H54 (cell line): ENCODE results near the gene GAN.
A peak's percentile ranks its signal among the peaks of the same experiment; 100 is the strongest.
"Not testable (repeated sequence)": the region's sequence is repeated elsewhere in the genome, so short reads cannot be mapped to it uniquely, and the experiment has no call there.

Experiments used
- DNase-seq: peaks from one replicate; pipeline ENCODE4 v3.0.0; 2011; ENCODE audit warnings: low spot score, mixed read lengths; ENCODE audit not compliant: insufficient read length
- FAIRE-seq: peaks from 3 replicates; lab custom pipeline; 2011; peaks lifted over from hg19 to GRCh38; lab: Jason Lieb, UNC
- POLR2A ChIP-seq: IDR thresholded peaks from 2 replicates; pipeline ENCODE4 v1.6.1; 2011; ENCODE audit warnings: low read depth, mild to moderate bottlenecking, low read length

The GAN gene

GRCh38 chr16:81315271-81316175 lies 761 bp downstream of the GAN start:
- TF ChIP-seq POLR2A, result 0 out of 2 replicates have a peak, but pooled peaks have one; percentile 14

DNA sequence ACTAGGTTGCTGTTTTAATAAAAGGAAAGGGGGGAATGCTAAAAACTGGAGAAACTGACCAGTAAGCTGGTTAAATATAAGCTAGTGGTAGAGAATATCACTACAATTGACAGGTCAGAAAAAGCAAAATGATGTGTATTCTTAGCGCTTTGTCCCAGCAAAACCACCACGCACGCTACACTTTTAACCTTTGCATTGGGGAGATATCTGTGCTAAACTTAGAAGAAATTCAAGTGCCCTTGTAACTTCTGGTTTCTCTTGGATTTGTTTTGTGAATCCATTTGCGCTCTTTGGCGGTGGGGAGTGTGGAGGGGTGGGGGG lies 1.4 kb downstream of the GAN start:
- TF ChIP-seq POLR2A, result no peak
- DNase-seq (no peak), FAIRE-seq (no peak)

More at GRCh38 chr16:81315271-81316175, 761 bp downstream of the GAN start:
- no peak for FAIRE-seq
- DNase-seq, result peak; percentile 23

DNA sequence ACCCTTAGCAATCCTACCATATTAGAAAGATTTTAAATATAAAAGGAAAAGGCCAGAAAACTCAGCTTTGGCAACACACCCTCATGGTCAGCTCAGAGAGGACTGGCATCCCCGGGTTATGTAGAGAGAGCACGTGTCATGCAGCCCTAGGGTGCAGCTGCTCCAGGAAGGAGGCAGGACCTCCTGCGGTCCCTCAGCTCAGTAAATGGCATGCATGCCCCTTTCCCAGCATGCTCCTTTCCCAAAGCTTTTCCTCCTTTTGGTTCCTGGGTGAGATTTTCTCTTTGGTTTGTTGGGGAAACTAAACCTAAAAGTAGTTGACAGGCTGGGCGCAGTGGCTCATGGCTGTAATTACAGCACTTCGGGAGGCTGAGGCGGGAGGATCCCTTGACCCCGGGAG lies 3.9 kb downstream of the GAN start:
- FAIRE-seq (peak; percentile 52), DNase-seq (peak; percentile 60)
- no peak for TF ChIP-seq POLR2A

DNA sequence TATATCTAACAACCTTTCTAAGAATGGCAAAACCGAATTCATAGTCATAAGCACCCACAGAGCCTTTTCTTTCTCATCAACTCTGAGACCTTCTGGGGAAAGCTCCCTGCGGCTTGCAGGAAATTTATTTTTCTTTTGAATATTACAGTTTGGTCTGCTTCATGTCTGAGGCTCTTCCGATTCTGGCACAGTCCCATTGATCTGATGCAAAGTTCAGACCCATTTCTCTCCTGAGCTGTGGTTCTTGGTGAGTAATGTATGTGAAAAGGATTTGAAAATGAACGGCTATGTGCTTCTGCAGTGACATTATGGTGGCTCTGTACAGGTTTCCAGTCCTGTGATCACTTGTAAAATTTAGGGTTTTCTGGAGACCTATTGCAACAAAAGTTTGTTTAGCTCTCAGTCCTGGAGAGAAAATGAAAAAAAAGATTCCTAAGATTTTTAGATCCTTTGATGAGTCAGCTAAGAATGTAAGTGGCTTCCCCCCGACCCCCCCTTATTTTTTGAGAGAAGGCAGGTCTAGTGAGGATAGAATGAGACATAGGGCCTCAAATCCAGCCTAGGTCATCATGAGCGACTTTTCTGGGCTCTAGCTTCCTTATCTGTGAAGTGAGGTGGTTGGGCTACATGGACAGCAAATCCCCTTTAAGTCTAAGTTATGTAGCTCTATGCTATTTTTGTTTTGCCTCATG lies 4.6 kb downstream of the GAN start:
- DNase-seq, result peak; percentile 21
- TF ChIP-seq POLR2A, result no peak
- FAIRE-seq, result peak; percentile 6

DNA sequence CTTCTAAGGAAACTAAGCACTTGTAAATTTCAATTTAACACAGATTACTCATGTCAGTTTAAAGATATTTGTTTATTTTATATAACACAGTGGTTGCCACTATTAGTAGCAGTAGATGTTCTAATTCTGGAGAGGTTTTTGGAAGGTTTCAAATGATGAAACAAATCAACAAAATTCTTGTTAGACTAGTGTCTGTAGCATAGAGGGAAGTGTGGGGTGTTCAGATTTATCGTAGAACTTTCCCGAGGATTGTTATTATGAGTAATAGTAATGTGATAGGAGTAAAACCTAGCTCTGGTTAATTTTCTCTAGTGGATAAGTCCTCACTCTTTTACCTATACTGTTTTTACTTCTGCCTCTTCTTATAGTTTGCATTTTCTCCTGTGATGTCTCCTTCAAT lies 6.3 kb downstream of the GAN start:
- DNase-seq (no peak), FAIRE-seq (no peak)

DNA sequence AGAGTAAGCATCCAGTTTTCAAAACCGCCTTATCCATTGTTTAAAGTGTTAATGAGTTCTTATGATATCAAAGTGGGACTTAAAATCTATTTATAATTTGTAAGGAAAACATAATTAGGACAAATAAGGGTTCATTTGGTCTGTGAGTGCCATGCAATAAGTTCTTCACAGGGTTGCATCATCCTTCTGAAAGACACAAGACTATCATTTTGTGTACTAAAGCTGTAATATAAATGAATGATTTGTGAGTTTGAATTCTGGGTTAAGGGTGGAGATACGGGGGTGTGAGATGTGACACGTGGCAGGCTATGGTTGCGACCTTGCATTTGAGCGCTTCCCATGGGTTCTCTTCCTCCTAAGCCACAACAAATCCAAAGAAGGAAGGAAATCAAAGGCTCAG lies 6.8 kb downstream of the GAN start:
- TF ChIP-seq POLR2A, result no peak
- DNase-seq (no peak), FAIRE-seq (no peak)

More for the DNA sequence above, 6.3 kb downstream of the GAN start:
- no peak for TF ChIP-seq POLR2A

GRCh38 chr16:81324808-81325207 lies 10.0 kb downstream of the GAN start:
- no peak for FAIRE-seq
- DNase-seq, result no peak
- no peak for TF ChIP-seq POLR2A

DNA sequence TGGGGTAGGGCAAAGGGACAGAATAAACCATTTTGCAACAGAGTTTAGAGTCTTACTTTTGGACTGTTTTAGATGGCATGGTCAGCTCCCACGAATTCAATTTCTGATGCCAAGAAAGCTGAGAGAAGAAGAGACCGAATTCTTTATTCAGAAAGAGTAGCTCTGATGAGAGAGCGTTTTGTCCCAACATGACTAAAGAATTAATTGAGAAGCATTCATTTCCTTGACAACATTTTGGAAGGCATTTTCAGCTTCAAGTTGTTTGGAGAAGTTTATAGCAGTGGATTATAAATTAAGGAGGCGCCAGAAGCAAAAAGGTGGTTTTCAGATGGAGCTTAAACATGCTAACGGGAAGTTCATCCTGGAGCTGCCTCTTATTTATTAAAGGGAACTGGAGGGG lies 12.2 kb downstream of the GAN start:
- TF ChIP-seq POLR2A, result no peak
- FAIRE-seq (no peak), DNase-seq (no peak)

DNA sequence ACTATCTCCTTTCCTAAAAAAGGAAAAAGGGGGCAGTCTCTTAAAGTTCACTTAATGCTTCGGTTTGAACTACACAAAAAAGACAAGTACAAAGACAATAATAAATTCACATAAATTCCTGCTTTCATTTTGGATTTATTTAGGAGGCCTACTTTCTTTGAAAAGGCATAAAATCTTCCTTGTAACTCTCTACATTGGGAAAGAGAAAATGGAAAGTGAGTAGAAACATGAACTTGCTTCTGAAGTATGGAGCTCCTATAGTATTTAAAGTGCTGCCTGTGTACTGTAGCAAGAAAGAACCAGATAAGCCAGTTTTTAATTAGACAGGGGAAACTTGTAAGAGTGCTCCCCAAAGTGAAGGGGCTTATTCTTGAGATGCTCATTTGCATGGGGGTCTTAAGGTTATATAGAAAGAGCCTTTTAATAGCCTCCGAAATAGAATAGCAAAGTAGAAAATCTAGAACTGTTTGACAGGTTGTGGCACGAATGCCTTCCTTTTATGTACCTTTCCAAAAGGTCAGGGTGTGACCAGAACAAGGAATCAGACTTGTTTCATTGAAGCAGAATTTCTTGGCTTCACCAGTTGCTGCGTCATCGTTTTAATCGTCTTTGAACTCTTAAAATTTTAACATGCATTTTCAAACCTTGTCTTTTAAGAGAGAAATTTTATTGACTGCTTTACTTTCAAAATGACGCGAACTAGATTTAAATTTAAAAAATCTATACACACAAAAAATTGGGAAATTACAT lies 12.9 kb downstream of the GAN start:
- DNase-seq (no peak), FAIRE-seq (no peak)
- no peak for TF ChIP-seq POLR2A

GRCh38 chr16:81329947-81330346 lies 15.2 kb downstream of the GAN start:
- no peak for DNase-seq
- no peak for TF ChIP-seq POLR2A
- FAIRE-seq, result no peak

DNA sequence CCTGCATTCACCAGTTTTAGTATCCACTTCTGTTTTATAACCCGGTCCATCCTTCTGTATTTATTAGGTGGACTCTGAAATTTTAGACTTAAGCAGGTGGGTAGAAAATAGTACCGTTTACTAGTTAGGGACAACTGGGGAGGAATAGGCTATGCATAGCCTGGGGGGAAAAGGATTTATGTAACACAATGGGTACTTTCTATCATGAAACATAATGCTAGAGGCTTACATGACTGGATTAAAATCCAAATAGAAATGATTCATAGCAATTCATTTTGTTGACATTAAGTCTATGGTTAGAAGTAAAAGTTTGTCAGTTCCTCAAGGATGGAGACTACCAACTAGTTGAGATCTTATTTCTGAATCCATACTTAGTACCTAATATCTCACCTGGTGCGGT lies 18.6 kb downstream of the GAN start:
- no peak for TF ChIP-seq POLR2A
- DNase-seq (no peak), FAIRE-seq (no peak)

GRCh38 chr16:81335669-81336068 lies 20.9 kb downstream of the GAN start:
- no peak for TF ChIP-seq POLR2A
- no peak for DNase-seq
- no peak for FAIRE-seq

DNA sequence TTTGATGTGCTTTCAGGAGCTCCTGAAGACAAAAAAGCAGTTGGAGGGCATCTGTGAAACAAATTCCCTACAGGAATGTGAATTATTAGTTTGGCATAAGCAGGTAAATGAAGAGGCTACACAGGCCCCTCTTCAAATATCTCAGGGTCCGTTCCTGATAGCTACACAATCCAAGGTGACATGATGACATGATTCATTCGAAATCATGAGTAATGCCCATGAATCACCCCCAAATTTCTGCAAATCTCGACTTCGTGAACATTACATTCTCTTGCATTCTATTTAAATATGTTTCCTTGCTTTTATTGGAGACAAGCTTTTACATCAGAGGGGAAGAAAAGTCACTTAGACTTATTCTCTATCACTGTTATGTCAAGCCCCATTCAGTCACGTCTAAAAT lies 22.3 kb downstream of the GAN start:
- DNase-seq (no peak), FAIRE-seq (no peak)
- TF ChIP-seq POLR2A, result no peak

DNA sequence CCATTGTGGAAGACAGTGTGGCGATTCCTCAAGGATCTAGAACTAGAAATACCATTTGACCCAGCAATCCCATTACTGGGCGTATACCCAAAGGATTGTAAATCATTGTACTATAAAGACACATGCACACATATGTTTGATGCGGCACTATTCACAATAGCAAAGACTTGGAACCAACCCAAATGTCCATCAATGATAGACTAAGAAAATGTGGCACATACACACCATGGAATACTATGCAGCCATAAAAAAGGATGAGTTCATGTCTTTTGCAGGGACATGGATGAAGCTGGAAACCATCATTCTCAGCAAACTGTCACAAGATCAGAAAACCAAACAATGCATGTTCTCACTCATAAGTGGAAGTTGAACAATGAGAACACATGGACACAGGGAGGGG lies 30.4 kb downstream of the GAN start:
- not testable (repeated sequence) for FAIRE-seq, DNase-seq

DNA sequence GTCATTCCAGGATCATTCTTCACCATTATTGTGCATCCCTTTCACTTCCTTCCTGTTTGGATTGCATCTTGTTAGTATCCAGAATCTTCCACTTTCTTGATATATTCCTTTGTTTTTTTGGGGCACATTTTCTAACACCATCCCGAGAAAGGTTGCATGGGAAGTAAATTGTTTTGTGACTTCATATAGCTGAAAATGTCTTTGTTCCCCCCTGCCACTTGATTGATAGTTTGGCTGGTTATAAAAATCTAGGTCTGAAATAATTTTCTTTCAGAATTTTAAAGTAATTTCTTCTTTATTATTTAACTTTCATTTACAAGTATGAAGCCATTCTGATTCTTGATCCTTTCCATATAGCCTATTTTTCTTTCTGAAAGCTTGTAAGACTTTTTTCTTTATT lies 32.7 kb downstream of the GAN start:
- TF ChIP-seq POLR2A, result no peak
- no peak for FAIRE-seq
- no peak for DNase-seq
